K562 (cell line): ENCODE results near the gene STAMBPL1. TPM values are rescaled to one million over a fixed set of nuclear protein-coding genes. Genes with fewer than 3 reads are reported as not detected.

Experiments used
- ATAC-seq: fragments of 200-7000 bp; cut with Tn5 transposase; 3 replicates; pipeline ENCODE4 v1.9.1; 2020; ENCODE audit warnings: moderate library complexity
- BruUV-seq: library from RNA; stranded (reverse); fragments of 400-500 nt; replicated peaks from 2 replicates; lab custom pipeline; 2021; lab: Mats Ljungman, UMichigan
- CTCF ChIA-PET: fragments of 300-600 bp; formaldehyde crosslinking; extraction: SDS; loops from one replicate; lab custom pipeline; 2021; ENCODE audit warnings: low intra/inter-chr PET ratio; lab: Yijun Ruan, JAX
- POLR2A ChIA-PET: fragments of 300-600, 350-650 bp; sonication (Branson Sonifier 250); formaldehyde crosslinking; extraction: SDS; loops from one replicate; lab custom pipeline; 2021; ENCODE audit warnings: antibody characterized with exemption, inconsistent platforms; lab: Yijun Ruan, JAX
- DNase-seq, 4 experiments: peaks; one replicate each; pipeline versions ENCODE4 v3.0.0 to v3.0.0-alpha.2; 2011 to 2018; ENCODE audit warnings: low spot score in 3 of 4, mixed read lengths in 3 of 4; ENCODE audit errors: extremely low read depth in 1 of 4
- FAIRE-seq: peaks from 2 replicates; lab custom pipeline; 2011; peaks lifted over from hg19 to GRCh38; lab: Jason Lieb, UNC
- H2AFZ ChIP-seq: 2 replicates; pipeline ENCODE4 v1.6.0; 2011; ENCODE audit warnings: low read depth, low read length, control low read depth, inconsistent platforms
- H3K27ac ChIP-seq: fragments of 200-600 bp; 3 replicates; pipeline ENCODE4 v1.8.0; 2011; ENCODE audit warnings: low read depth, mild to moderate bottlenecking, control low read depth, inconsistent platforms, low read length, moderate library complexity, mixed read lengths; ENCODE audit errors: extremely low read depth
- H3K27me3 ChIP-seq, 2 experiments: fragments of 300-600 bp in 1 of 2; 2 replicates in 1 of 2; 3 replicates in 1 of 2; pipeline versions ENCODE4 v1.6.0 to v1.8.0; 2011; ENCODE audit warnings: inconsistent platforms in 2 of 2, low read length in 2 of 2, mild to moderate bottlenecking in 1 of 2, mixed read lengths in 1 of 2, moderate library complexity in 1 of 2; ENCODE audit not compliant: control insufficient read depth in 2 of 2, insufficient read depth in 2 of 2
- H3K36me3 ChIP-seq: fragments of 300-600 bp; 3 replicates; pipeline ENCODE4 v1.8.0; 2011; ENCODE audit warnings: mild to moderate bottlenecking, low read length, inconsistent platforms; ENCODE audit not compliant: control insufficient read depth, insufficient read depth
- H3K4me1 ChIP-seq, 2 experiments: fragments of 200-600 bp in 1 of 2; replicated peaks in 1 of 2; 2 replicates in 1 of 2; 3 replicates in 1 of 2; pipeline versions ENCODE4 v1.5.1 to v1.8.0; 2011; ENCODE audit warnings: inconsistent platforms in 2 of 2, low read length in 2 of 2, mild to moderate bottlenecking in 1 of 2, mixed read lengths in 1 of 2, moderate library complexity in 1 of 2; ENCODE audit not compliant: control insufficient read depth in 2 of 2, insufficient read depth in 2 of 2
- H3K4me2 ChIP-seq: 2 replicates; pipeline ENCODE4 v1.6.1; 2011; ENCODE audit warnings: low read length, control low read depth, inconsistent platforms, mixed read lengths; ENCODE audit not compliant: insufficient read depth
- H3K4me3 ChIP-seq: fragments of 200-600 bp; sonication (generic), shearing (Covaris generic); 2 replicates; pipeline ENCODE4 v1.5.1; 2016; ENCODE audit warnings: control low read depth, inconsistent platforms
- H3K79me2 ChIP-seq: fragments of 200-600 bp; 3 replicates; pipeline ENCODE4 v1.8.0; 2011; ENCODE audit warnings: low read length, inconsistent platforms; ENCODE audit not compliant: control insufficient read depth, insufficient read depth
- H3K9ac ChIP-seq, 2 experiments: 2 replicates each; pipeline versions ENCODE4 v1.6.0 to v1.6.1; 2011; ENCODE audit warnings: low read depth in 2 of 2, low read length in 2 of 2, control low read depth in 1 of 2, inconsistent platforms in 1 of 2, mild to moderate bottlenecking in 1 of 2, mixed read lengths in 1 of 2; ENCODE audit not compliant: insufficient read depth in 1 of 2
- H3K9me1 ChIP-seq: one replicate; pipeline ENCODE4 v1.6.0; 2011; ENCODE audit warnings: inconsistent platforms, mild to moderate bottlenecking, low read length, moderate library complexity; ENCODE audit not compliant: control insufficient read depth, insufficient read depth
- H3K9me3 ChIP-seq: replicated peaks from 2 replicates; pipeline ENCODE4 v1.5.1; 2011; ENCODE audit warnings: low read depth, low read length, inconsistent platforms; ENCODE audit not compliant: control insufficient read depth, insufficient read depth
- H4K20me1 ChIP-seq: replicated peaks from 2 replicates; pipeline ENCODE4 v1.6.1; 2011; ENCODE audit warnings: low read length, inconsistent platforms, mixed read lengths; ENCODE audit not compliant: control insufficient read depth, insufficient read depth
- CBFB ChIP-seq: sonication (generic); formaldehyde crosslinking; IDR thresholded peaks from 2 replicates; pipeline ENCODE4 v1.4.0; 2020; ENCODE audit warnings: mild to moderate bottlenecking, missing genetic modification reagents
- CXXC5 ChIP-seq: fragments of 250-450 bp; sonication (Bioruptor Pico); IDR thresholded peaks from 2 replicates; pipeline ENCODE4 v1.8.0; 2022; ENCODE audit warnings: inconsistent platforms, mild to moderate bottlenecking, moderate library complexity
- HNRNPL ChIP-seq: fragments of 200-400 bp; formaldehyde crosslinking; IDR thresholded peaks from 2 replicates; pipeline ENCODE4 v1.6.1; 2017; ENCODE audit warnings: low read depth, mild to moderate bottlenecking, low read length
- KDM4B ChIP-seq, 2 experiments: fragments of 450-650 bp in 1 of 2; sonication (generic) in 1 of 2; IDR thresholded peaks; 2 replicates each; pipeline ENCODE4 v1.6.1; 2016 to 2017; ENCODE audit warnings: borderline replicate concordance in 2 of 2, antibody characterized with exemption in 1 of 2, low read depth in 1 of 2, mild to moderate bottlenecking in 1 of 2
- RAD51 ChIP-seq: fragments of 450-650 bp; IDR thresholded peaks from 2 replicates; pipeline ENCODE4 v1.7.1; 2016; ENCODE audit warnings: low read depth, mild to moderate bottlenecking, borderline replicate concordance
- SMAD4 ChIP-seq: fragments of 250-450 bp; sonication (Bioruptor Pico); conservative IDR thresholded peaks from 2 replicates; pipeline ENCODE4 v1.8.0; 2021; ENCODE audit warnings: inconsistent platforms, mild to moderate bottlenecking, moderate library complexity
- TBP ChIP-seq: optimal IDR thresholded peaks from 2 replicates; pipeline ENCODE3; 2011; ENCODE audit warnings: low read depth, low read length, improper control_type of control experiment
- TFAM ChIP-seq: fragments of 250-450 bp; sonication (Bioruptor Pico); conservative IDR thresholded peaks from 2 replicates; pipeline ENCODE4 v1.5.0; 2021; ENCODE audit warnings: mild to moderate bottlenecking, moderate library complexity
- U2AF1 ChIP-seq: fragments of 200-400 bp; formaldehyde crosslinking; optimal IDR thresholded peaks from 2 replicates; pipeline ENCODE3; 2017; ENCODE audit warnings: mild to moderate bottlenecking, low read depth, low read length, moderate library complexity
- ZNF146 ChIP-seq: IDR thresholded peaks from one replicate; pipeline ENCODE4 v1.6.1; 2018; ENCODE audit warnings: missing compliant biosample characterization; ENCODE audit not compliant: unreplicated experiment
- ZNF217 ChIP-seq: sonication (generic); formaldehyde crosslinking; IDR thresholded peaks from 2 replicates; pipeline ENCODE4 v1.8.0; 2022; ENCODE audit warnings: mild to moderate bottlenecking, missing genetic modification reagents
- ZNF274 ChIP-seq: IDR thresholded peaks from 2 replicates; pipeline ENCODE4 v1.6.1; 2011; ENCODE audit warnings: low read depth, mild to moderate bottlenecking, low read length, moderate library complexity, borderline replicate concordance
- ZNF445 ChIP-seq: fragments of 250-450 bp; sonication (Bioruptor Pico); IDR thresholded peaks from 2 replicates; pipeline ENCODE4 v1.4.0; 2020; ENCODE audit warnings: low read depth, mild to moderate bottlenecking, moderate library complexity
- WGBS: fragments of 100-300 bp; shearing (Covaris generic); methylation state at CpG from one replicate; pipeline ENCODE4 v1.1.6; 2016; ENCODE audit warnings: low coverage, mixed read lengths; ENCODE audit not compliant: insufficient coverage; ENCODE audit errors: missing lambda C conversion rate; 5-methylcytosine and 5-hydroxymethylcytosine counted together
- in situ Hi-C: fragments of 300-500 bp; cut with MboI; formaldehyde crosslinking; loops from 4 replicates; pipeline ENCODE4 v1.15.0; 2018; ENCODE audit warnings: inconsistent platforms, mixed read lengths
- intact Hi-C: fragments of 100-400 bp; cut with micrococcal nuclease; formaldehyde crosslinking; loops from 2 replicates; pipeline ENCODE4 v1.14.2; 2022
- polyA plus RNA-seq, 8 experiments: library from polyadenylated mRNA; depleted of rRNA in 4 of 8; stranded (reverse) in 5 of 8; unstranded in 3 of 8; fragments of >200 nt; fragmentation: Nextera tagmentation in 2 of 8; fragmentation: Illumina TruSeq in 1 of 8; extraction: Ambion mirVana in 2 of 8; extraction: Trizol in 1 of 8; gene quantifications; 2 replicates each; pipeline versions ENCODE4 v1.2.1 to v1.2.3, GENCODE V29; 2011 to 2014; ENCODE audit warnings: inconsistent platforms in 1 of 8, missing spikeins in 1 of 8
- total RNA-seq, 7 experiments: library from RNA; depleted of rRNA in 6 of 7; stranded (reverse); fragments of >200 nt in 6 of 7; fragmentation: Illumina TruSeq in 2 of 7; extraction: Trizol in 2 of 7; gene quantifications; 2 replicates each; pipeline versions ENCODE4 v1.2.1 to v1.2.3, GENCODE V29; 2011 to 2021; ENCODE audit warnings: low replicate concordance in 1 of 7
- TF ChIP-seq, protein P1 (sequence below): fragments of 450-650 bp; IDR thresholded peaks from 2 replicates; pipeline ENCODE4 v1.7.0; 2016; ENCODE audit warnings: borderline replicate concordance

STAMBPL1 gene
- total and polyA plus RNA-seq, 9 of the 15 experiments (the other 6 are each of a cell fraction or from before 2014, with no cell fraction given): 0.09 TPM; not detected in 8

- WGBS: 0% methylated on average over 1 of the region's 1 CpG
- in situ Hi-C loops: no loop called here
- intact Hi-C loops: no loop called here
- Histone ChIP-seq H3K4me3 (no peak overlapping the region), H3K9ac (no peak overlapping the region), H3K9me3 (no peaks in the 10 kb centered on the region), H2AFZ (no peak overlapping the region), H4K20me1 (no peaks in the 10 kb centered on the region), H3K4me2 (no peak overlapping the region), H3K79me2 (no peaks in the 10 kb centered on the region), H3K9me1 (no peaks in the 10 kb centered on the region), H3K4me1 (no peaks in the 10 kb centered on the region), H3K27ac (no peak overlapping the region), H3K36me3 (no peaks in the 10 kb centered on the region), H3K27me3 (no peaks in the 10 kb centered on the region)
- no TSS peak for BruUV-seq
- ChIA-PET CTCF (no interaction called here), POLR2A (interaction anchor here (0.6 kb wide), 1 partner anchor 394 kb away, joined by 3 read pairs; no protein-coding TSS in a partner anchor)
- no peak for ATAC-seq
- no peak for FAIRE-seq
- TF ChIP-seq RAD51: no peak
- TF ChIP-seq CBFB (CRISPR knock-in tag): no peak
- TF ChIP-seq, protein P1, sequence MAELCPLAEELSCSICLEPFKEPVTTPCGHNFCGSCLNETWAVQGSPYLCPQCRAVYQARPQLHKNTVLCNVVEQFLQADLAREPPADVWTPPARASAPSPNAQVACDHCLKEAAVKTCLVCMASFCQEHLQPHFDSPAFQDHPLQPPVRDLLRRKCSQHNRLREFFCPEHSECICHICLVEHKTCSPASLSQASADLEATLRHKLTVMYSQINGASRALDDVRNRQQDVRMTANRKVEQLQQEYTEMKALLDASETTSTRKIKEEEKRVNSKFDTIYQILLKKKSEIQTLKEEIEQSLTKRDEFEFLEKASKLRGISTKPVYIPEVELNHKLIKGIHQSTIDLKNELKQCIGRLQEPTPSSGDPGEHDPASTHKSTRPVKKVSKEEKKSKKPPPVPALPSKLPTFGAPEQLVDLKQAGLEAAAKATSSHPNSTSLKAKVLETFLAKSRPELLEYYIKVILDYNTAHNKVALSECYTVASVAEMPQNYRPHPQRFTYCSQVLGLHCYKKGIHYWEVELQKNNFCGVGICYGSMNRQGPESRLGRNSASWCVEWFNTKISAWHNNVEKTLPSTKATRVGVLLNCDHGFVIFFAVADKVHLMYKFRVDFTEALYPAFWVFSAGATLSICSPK: no peak
- no peak for TF ChIP-seq ZNF146 (CRISPR knock-in tag)
- no peak for TF ChIP-seq ZNF217
- TF ChIP-seq U2AF1: no peak
- no peak for TF ChIP-seq HNRNPL
- no peak for TF ChIP-seq TBP
- no peak for TF ChIP-seq ZNF274
- no peak for TF ChIP-seq SMAD4 (CRISPR knock-in tag)
- TF ChIP-seq CXXC5 (CRISPR knock-in tag): no peak
- TF ChIP-seq TFAM (CRISPR knock-in tag): no peak
- TF ChIP-seq ZNF445 (CRISPR knock-in tag): no peak
- TF ChIP-seq KDM4B (IDR thresholded peaks at IDR 0.05; ENCODE audit: borderline replicate concordance in 2 of 2, low read depth in 1 of 2): no peak
- DNase-seq: no peak
These were observed 30.8 kb upstream of the STAMBPL1 start for GRCh38 chr10:88849234-88849633.
